ENCODE results near the gene RPS27A.
"Not testable (repeated sequence)": the region's sequence is repeated elsewhere in the genome, so short reads cannot be mapped to it uniquely, and the experiment has no call there.

Gene RPS27A

DNA sequence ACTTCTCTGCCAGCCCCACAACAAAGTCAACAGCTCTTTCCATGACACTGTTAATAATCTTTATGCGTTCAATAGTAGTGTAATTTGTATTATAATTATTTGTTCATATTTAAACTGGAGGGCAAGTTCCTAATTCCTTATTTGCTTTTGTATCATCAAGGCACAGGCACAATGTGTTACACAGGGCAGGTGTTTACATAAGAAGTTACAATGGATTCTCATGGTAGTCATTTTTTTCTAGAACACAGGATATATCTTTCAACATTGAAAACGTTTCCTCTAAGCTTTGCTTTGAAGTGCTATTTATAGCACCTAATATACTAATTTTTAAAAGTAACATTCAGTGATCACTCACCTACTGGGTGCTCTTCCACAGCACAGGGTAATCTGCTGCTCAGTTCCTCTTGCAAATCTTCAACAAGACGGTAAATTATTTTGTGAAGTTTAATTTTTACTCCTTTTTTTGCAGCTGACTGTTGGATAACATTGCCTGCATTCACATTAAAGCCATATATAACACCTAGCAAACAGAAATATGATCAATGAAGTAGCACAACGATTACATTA, 7.3 kb downstream of the RPS27A start:
- no peak for DNase-seq

DNA sequence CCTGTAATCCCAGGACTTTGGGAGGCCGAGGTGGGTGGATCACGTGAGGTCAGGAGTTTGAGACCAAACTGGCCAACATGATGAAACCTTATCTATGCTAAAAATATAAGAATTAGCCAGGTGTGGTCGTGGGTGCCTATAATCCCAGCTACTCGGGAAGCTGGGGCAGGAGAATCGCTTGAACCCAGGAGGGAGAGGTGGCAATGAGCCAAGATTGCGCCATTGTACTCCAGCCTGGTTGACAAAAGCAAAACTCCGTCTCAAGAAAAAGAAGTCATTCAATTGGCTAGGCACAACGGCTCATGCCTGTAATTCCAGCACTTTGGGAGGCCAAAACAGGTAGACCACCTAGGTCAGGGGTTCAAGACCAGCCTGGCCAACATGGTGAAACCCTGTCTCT, 9.1 kb downstream of the RPS27A start:
- not testable (repeated sequence) for DNase-seq

DNA sequence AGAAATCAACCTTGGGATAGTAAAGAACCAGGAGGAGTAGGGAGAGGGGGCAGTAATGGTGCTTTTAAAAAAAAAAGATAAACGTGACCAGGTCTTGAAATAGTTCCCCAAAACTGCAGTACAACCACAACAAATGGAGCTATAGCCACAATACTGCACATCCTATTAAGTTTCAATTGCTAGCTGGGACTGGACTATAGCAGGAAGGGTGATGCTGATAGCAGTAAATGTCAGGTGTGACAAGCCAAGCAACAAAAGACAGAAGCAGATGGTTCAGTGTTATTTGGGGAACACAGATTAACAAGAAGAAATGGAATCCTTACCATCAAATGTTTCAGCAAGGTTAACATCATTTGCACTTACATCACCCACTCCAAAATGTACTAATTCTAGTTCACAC, 10.1 kb downstream of the RPS27A start:
- no peak for DNase-seq

DNA sequence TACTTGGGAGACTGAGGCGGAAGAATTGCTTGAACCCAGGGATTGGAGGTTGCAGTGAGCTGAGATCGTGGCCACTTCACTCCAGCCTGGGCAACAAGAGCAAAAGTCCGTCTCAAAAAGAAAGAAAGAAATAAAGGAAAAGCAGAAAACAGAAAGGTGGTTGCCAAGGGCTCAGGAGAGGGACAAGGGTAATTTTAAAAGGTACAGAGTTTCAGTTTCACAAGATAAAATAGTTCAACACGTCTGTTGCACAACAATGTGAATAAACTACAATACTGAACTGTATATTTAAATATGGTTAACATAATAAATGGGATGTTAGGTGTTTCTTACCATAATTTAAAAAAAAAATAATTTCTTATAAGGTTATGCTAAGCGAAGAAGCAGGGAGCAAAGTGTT, 12.9 kb downstream of the RPS27A start:
- no peak for DNase-seq

DNA sequence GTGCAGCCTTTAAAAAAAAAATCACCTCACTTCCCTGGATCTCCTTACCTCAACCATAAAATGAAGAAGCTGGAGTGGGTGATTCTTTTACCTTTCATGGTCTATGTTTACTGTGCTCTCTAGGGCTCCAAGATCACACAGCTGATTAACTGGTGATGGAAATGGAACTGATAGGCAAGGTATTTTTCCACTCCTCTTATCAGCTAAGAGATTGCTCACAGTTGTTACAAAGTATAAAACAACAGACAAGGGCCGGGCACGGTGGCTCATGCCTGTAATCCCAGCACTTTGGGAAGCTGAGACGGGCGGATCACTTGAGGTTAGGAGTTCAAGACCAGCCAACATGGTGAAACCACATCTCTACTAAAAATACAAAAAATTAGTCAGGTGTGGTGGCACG, 14.5 kb downstream of the RPS27A start:
- no peak for DNase-seq

DNA sequence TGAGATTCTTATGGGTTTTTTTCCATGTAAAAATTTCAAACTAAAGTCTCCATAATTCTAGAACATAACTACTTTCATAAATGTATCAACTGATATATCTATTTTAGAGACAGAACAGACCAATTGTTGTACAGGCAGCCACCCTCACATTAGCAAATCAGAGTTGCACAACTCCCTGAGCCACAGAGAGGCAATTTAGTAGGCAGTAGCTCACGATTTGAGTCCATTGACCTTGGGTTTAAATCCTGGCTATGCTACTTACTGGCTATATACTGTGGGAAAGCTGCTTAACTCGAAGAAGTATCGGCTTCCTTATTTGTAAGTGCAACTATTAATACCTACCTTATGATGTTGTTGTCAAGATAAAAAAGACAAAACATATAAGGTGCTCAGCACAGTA, 20.3 kb downstream of the RPS27A start:
- DNase-seq = no peak

DNA sequence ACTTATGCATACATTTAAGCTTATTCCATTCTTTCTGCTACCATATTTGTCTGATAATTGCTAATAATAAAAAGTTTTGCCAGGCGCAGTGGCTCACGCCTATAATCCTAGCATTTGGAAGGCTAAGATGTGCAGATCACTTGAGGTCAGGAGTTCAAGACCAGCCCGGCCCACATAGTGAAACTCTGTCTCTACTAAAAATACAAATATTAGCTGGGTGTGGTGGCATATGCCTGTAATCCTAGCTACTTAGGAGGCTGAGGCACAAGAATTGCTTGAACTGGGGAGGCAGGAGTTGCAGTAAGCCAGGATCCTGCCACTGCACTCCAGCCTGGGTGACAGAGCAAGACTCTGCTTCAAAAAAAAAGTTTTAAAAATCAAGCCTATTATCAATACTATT, 27.1 kb downstream of the RPS27A start:
- not testable (repeated sequence) for DNase-seq

DNA sequence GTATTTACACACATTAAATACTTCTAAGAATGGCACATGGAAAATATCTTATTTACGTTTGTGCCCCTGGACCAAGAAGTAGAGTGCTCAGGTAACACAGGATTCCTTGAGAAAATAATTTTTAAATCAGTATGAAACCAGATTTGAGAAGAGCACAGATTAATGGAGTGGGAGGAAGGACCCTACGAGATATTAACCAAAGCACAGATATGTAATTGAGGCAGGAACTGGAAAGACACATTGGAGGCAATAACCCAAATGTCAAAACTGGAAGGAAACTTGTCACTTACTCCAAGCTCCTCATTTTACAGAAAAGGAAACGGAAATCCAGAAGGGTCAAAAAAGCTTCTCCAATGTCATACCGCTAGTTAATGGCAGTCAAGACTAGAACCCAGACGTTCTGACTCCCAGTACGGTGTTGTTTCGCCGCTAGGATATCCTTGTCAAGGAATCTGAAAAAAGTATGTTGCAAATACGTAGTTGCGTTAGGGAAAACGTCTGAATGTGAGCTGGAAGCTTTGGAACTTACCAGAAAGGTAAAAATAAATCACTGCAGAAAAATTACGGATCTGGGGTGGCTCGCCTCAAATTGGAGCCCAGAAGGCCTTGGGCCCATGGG, 35.9 kb downstream of the RPS27A start:
- DNase-seq = no peak

DNA sequence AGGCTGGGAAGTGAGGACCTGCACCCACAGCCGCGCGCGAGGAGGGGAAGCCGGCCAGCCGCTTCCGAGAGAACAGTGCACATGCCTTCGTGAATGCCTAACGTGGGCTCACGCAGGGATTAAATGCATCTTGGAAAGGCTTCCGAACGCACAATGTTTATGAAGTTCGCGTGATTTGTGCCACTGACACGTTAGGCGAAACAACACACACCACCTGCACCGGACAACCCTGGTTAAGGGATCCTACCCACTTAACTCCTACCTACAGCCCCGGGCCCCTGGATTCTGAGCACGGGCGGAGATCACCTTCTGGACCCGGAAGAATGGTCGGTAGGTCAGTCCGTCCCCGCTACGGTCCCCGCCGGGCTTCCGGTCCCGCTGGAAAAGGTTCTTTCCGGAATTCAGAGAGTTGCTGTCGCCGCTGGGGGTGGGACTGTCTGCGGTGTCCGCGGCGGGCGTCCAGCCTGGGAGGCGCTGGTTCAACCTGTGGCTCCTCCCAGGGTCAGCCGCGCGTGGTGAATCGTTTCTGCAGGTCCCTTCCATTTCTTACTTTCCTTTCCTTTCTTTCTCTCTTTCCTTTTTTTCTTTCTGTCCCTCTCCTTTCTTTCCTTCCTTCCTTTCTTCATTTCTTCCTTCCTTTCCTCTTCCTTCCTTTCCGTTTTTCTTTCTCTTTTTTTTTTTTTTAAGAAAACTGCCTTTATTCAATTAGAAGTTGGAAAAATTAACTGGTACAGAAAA, 36.6 kb downstream of the RPS27A start, which contains the start of gene MTIF2:
TSS of gene MTIF2 (minus strand) at position 325 of the 738 bp plus-strand sequence. CDS start 5,373 bp downstream, outside the sequence.
- peak; percentile 79 to 86 for DNase-seq

DNA sequence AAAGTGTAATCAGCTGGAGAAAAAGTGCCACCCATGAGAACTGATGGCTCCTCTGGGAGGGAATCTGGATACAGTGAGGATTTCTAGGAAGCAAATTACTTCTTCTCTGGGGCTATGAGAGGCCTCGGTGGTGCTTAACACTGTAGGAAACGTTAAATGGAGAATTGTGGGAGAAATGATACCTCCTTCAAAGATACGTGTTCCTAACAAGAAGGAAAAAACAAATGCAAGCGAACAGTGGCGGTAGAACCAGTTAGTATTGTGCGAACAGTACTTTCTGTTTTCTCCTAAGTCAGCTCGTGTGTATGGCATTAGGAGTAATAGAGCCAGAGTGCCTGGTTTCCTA, 37.1 kb downstream of the RPS27A start:
- DNase-seq = no peak

DNA sequence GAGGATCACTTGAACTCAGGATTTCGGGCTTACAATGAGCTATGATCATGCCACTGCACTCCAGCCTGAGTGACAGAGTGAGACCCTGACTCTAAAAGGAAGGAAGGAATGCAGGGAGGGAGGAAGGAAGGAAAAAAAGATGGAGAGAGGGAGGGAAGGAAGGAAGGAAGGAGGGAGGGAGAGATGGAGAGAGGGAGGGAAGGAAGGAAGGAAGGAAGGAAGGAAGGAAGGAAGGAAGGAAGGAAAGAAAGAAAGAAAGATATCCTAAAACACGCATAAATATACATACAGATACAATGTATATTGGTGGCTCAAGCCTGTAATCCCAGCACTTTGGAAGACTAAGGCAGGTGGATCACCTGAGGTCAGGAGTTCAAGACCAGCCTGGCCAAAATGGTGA, 41.9 kb downstream of the RPS27A start:
- DNase-seq = not testable (repeated sequence)

DNA sequence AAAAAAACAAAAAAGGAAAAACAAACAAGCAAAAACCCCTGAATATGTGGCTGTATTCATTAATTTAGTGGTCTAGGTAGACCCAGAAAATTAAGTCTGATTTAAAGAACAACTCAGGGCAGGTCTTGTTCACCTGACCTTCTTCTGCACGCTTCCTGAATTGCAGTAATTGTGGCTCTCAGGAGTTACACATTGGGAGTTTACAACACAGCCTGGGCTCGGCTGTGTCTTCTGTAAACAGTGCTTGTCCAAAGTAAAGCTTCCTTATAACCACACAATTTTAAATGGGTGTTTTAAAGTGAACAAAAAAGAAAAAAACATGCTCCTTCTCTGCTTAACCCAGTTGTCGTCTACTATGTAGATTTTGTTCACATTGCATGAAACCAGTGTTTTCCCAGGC, 44.8 kb downstream of the RPS27A start:
- no peak for DNase-seq

DNA sequence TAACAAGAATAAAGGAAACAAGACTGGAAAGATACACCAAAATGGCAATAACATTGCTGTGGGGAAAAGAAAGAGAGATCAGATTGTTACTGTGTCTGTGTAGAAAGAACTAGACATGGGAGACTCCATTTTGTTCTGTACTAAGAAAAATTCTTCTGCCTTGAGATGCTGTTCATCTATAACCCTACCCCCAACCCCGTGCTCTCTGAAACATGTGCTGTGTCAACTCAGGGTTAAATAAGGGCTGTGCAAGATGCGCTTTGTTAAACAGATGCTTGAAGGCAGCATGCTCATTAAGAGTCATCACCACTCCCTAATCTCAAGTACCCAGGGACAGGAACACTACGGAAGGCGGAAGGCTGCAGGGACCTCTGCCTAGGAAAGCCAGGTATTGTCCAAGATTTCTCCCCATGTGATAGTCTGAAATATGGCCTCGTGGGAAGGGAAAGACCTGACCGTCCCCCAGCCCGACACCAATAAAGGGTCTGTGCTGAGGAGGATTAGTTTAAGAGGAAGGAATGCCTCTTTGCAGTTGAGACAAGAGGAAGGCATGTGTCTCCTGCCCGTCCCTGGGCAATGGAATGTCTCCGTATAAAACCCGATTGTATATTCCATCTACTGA, 46.8 kb downstream of the RPS27A start:
- DNase-seq = not testable (repeated sequence)

DNA sequence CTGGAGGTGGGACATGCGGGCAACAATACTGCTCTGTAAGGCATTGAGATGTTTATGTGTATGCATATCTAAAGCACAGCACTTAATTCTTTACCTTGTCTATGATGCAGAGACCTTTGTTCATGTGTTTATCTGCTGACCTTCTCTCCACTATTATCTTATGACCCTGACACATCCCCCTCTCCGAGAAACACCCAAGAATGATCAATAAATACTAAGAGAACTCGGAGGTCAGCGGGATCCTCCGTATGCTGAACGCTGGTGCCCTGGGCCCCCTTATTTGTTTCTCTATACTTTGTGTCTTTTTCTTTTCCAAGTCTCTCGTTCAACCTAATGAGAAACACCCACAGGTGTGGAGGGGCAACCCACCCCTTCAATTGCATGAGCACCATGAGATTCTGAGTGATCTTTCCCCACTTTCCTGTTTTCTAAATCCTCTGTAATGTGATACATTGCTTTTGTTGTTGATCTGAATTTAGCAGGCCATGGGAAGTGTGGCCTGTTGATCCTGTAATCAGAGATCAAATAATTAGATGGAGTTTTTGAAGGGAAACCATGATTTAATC, 47.5 kb downstream of the RPS27A start:
- DNase-seq = not testable (repeated sequence)

DNA sequence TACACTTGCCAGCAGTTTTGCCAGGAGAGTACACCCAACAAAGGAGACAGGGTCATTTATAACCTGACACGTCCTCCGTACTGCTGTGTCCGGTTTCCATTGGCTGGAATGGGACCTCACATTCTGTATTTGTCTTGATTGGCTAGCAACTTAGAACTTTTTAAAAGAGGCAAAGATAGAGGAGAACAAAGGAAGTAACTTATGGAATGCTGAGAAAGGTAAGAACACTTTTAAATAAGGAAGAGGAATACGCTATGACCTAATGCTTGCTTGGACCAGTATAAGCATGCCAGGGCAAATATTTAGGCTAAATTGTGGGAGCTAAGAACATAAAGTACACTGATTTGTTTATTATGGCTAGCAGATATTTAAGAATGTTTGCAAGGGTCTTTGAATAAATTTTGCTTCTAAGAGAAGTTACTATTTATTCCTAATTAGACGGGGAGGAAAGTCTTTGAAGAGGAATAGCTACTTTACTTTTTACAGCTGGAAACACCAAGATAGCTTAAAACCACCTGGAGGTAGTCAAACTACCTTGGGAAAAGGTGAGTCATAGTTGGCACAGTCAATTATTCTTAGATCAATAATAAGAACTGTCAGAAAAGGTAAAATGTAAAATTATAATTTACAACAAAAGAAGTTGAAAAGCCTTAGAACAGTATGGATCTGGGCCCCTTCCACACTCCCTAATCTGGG, 48.5 kb downstream of the RPS27A start:
- DNase-seq = not testable (repeated sequence)

DNA sequence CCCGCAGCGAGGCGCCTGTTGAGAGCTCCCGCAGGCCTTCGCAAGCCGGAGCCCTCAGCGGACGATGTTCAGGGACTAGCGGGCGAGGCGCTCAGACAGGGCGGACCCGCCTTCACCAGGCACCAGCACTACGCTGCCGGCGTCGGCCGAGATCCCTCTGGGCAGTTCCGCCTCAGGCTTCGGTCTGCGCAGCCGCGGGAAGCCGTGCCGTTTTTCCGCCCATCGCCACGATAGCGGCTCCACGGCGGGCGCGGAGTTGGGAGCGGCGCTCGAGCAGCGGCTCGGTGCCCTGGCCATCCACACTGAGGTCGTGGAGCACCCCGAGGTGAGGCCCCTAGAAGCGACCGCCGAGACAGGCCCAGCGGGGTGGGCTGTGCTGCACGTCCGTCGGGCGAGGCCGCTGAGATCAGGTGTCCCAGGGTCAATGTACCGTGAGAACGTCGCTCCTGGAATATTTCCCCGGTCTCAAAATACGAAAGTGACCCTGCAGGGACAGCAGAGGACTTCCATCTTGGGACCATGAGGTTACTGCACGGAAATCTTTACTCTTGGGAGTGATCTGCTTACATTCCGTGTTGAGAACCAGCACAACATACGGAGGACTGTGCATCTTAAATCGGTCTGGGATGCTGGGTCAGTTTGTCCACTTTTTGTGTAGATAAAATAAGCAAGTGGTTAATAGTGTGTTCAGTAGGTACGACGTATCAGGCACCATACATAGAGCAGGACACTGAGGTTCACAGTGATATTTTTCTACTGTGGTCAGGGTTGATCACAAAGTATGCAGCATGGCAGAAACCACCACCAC, 49.8 kb downstream of the RPS27A start:
- peak; percentile 81 to 86 for DNase-seq

DNA sequence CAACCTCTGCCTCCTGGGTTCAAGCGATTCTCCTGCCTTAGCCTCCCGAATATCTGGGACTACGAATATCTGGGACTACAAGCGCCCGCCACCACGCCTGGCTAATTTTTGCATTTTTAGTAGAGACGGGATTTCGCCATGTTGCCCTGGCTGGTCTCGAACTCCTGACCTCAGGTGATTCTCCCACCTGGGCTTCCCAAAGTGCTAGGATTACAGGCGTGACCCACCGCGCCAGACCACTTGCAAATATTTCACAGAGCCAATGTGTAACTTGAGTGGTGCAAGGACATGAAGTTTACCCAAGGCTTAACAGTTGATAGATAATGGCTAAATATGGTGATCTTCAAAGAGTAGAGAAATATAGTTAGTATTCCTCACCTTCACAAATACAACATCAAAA, 50.6 kb downstream of the RPS27A start:
- no peak for DNase-seq

Data from stimulated activated CD4-positive, alpha-beta T cell treated with anti-CD3 and anti-CD28 coated beads, Interleukin-4, amount 100 ng/mL, for 4 hours (primary cell).